GM21381 (cell line): ENCODE results near the gene SMTNL2.

Experiments
- ATAC-seq: cut with Tn5 transposase; IDR thresholded peaks from one replicate; pipeline ENCODE4 v1.9.1; 2021; ENCODE audit warnings: mild to moderate bottlenecking, moderate library complexity; ENCODE audit not compliant: unreplicated experiment

SMTNL2 gene

DNA sequence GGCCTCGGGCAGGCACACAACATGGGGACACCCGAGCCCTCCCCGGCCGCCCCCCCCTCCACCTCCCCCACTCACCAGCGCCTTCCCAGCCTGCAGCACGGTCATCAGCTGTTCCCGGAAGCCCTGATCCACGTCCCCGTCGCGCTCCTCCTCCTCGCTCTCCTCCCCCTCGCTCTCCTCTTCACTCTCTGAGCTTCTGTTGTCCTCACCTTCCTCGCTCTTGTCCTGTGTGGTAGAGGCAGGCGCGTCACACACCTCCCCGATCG is 39.4 kb upstream of the SMTNL2 start:
- no peak for ATAC-seq

DNA sequence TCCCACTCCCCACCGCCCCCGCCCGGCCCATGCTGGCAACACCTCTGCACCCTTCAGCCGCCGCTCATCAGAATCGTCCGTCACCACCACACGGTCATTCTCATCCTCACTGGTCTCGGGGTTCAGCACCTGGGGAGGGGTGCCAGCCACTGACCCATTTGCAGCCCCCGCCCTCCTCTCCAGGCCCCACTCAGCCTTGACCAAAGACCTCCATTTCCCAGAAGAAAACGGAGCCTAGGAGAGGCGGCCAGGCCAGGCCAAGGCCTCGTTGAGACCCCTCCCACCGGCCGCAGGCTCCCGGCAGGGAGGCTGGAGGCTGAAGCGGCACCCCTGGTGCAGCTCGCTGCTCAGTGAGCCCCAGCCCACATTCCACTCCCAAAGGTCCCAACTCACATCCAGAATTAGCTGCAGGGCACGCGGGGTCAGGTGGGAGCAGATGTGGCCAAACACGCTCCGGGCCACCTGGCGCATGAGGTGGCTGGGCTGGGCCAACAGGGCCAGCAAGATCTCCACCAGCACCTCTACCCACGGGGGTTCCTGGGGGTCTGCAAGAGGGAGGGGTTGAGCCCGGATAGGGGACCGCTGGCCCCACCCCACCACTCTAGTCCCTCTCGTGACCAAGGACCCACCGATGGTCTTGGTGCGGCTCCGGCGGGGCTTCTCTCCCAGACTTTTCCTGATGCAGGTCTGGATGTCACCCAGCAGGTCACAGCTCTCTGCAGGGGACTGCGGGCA is 38.9 kb upstream of the SMTNL2 start:
- ATAC-seq, result no peak

DNA sequence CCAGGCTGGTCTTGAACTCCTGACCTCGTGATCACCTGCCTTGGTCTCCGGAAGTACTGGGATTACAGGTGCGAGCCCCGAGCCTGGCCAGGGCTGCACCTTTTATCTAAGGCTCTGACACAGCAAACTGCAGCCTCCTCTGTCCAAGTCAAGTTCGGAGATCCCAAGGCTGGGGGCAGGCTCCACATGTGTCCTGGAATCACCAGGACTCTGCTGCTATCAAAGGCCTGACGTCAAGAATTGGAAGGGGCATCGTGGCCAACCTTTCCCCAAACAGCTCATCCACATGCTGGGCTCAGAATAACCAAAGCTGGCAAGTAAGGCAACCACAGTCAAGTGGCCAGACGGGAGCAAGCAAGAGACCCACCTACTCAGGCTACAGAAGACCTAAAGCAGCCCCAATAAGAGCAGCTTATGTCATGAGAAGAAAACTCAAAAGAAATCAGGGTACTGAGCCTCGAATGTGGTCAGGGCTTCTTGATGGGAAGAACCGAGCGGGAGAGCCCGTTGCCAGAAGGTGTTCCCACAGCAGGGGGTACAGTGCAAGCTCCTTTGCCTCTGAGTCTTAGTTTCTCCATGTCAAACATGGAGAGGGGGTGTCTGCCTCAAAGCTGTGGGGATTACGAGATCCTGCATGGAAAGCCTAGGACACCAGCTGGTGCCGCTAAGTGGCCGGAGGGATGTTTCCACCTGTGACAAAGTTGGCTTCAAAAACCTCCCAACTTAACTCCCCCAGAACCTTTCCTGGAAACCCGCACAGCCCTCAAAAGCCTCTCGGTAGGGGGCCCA is 37.0 kb upstream of the SMTNL2 start:
- no peak for ATAC-seq

DNA sequence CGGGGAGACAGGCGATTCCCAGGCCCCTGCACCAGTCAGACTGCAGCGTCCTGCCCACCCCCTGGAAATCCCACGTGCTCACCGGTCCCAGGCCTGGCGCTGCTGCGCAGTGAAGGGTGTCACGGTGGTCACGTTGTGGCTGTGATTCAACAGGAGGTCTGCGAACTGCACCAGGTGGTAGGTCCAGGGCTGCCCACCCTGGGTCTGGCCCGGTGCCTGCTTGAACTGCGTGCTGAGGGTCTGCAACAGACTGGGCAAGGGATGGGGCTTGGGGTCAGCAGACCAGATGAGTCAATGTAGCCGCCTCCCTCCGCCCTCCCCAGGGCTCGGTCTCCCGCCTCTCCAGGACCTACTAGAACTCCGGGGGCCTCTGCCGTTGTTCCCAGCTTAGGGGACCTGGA is 36.3 kb upstream of the SMTNL2 start:
- ATAC-seq, result no peak

DNA sequence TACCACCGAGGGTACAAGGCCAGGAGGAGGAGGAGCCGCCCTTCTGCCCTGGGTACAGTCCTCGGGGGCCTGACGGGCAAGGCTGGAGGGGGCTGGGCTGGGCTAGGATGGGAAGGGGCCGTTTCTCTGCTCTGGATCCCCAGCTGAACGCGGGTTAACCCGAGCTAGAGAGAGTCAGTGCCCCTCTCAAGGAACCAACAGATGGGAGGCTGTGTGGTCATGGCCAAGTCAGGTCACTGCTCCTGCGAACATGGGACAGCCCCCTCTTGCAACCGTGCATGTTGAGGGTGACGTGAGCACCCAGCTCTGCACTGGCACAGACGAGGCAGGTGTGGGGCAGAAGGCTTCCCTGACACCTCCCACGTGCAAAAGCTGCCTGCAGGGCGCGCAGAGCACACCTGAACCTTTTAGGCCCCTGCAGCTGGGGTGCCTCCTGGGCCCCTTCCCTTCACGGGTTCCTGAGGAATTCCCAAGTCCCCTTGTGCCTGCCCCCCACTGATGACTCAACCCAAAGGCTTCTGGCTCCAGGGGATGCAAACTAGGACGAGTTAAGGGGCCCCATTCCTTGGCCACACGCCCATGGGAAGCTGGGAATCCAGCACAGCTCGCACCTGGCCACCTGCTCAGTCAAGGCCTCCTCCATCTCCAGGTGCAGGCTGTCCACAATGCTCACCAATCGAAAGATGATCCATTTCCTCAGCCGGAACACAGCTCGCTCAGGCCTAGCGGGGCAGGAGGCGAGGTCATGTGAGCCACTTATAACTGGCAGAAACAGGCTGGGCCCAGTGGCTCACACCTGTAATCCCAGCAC is 35.4 kb upstream of the SMTNL2 start:
- ATAC-seq, result no peak

DNA sequence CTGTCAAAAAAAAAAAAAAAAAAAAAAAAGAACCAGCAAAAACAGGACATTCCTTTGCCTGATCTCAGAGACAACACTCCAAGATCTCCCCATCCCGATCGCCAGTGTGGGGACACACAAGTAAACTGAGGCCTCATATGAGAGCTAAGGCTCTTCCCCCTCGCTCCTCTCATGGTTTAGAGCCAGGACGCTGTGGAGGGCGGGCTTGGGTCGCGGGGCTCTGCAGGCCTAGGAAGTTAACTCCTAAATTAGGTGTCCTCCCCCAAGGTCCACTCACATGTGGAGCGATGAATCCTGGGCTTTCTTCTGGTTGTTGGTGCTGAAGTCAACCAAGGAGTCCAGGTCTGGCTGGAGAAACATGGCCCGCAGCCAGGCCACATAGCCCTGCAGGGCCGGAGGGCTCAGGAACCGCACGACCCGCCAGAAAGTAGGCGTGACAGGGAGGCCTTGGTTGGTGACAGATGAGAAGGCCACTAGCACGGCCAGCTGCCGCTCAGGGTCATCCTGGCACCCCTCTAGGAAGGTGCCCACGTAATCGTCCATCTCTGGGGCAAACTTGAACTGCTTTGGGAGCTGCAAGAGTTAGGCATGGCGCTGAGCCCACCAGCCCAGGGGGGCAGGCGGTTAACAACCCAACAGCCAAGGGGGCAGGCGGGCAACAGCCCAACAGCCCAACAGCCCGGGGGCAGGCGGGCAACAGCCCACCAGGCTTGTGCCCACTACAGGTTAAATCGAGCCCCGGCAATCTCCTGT is 34.4 kb upstream of the SMTNL2 start:
- no peak for ATAC-seq

DNA sequence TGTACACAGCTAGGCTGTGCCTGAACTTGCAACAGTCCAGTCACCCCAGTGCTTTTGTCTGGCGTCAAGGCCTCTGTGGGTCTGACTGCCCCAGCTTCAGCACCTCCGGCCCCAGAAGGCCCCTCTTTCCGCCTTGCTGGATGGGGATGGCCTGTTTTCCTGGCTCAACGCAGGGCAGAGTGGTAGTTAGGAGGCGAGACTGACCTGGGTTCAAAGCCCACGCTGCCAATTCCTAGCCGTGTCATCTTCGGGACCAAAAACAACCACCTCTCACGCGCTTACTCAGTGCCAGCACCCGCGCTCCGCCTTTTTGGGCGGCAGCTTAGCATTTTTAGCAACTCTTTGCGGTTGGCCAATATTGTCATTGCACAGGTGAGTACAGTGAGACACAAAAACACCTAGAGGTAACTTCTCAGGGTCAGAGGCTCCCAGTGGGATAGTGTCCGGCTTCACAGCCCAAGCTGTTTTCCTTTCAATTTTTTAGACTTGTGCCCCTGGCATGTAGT is 33.7 kb upstream of the SMTNL2 start:
- no peak for ATAC-seq

DNA sequence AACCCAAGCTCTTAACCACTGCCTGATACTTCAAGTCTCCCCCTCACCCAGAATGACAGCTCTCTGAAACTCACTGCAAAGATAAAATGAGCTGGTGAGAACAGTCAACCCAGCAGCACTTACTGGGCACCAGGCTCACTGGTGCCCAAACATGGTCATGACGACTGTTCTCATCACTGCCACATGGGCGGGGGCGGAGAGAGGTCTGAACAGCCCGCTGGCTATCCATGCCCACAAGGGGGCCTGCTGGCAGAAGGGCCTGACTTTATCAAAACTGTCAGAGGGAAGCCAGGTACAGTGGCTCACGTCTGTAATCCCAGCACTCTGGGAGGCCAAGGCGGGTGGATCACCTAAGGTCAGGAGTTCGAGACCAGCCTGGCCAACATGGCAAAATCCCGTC is 33.2 kb upstream of the SMTNL2 start:
- no peak for ATAC-seq

DNA sequence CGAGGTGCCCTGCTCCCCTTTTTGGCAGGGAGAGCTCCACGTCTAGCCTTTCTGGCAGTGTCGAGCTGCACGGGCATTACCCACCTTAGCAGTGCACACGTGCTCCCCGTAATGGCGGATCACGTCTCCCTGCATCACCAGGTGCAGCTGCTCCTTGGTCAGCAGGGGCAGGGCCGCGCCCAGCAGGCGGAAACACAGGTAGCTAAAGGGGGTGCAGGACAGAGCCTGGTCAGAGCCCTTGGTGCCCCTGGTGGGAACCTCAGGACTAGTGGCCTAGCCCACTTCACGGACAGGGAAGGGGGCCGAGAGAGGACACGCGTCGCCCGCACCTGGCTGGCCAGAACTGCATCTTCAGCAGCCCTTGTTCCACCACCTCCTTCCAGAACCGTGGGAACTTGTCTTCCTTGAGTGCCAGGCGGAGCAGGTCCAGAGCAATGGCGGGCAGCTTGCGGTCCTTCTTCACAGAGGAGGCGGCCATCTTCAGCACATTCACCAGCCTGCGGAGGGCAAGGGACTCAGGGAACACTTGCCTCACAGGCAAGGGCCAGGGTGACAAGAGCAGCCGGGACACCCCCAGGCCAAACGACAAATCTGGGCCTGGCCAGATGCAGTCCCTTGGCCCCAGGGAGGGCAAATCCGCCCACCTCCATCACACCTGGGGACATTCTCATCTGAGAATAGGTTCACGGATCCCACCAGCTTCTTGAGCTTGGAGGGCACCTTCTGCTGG is 32.4 kb upstream of the SMTNL2 start:
- ATAC-seq, result no peak

DNA sequence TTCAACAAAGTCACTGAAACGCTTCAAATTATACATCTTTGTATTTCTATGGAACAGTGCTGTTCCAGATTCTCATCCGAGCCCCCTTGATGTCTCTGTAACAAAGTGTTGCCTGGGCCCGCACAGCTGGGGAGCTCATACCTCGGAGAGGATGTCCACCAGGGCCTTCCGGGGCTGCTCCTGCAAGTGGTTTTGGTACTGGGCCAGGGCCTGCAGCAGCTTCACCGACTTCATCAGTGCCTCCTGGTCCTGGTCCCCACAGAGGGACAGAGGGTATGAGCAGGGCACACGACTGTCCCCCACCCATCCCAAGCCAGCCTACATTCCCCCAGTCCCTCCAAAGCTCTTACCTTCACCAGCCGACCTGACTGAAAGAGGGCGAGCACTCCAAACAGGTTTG is 30.7 kb upstream of the SMTNL2 start:
- no peak for ATAC-seq

DNA sequence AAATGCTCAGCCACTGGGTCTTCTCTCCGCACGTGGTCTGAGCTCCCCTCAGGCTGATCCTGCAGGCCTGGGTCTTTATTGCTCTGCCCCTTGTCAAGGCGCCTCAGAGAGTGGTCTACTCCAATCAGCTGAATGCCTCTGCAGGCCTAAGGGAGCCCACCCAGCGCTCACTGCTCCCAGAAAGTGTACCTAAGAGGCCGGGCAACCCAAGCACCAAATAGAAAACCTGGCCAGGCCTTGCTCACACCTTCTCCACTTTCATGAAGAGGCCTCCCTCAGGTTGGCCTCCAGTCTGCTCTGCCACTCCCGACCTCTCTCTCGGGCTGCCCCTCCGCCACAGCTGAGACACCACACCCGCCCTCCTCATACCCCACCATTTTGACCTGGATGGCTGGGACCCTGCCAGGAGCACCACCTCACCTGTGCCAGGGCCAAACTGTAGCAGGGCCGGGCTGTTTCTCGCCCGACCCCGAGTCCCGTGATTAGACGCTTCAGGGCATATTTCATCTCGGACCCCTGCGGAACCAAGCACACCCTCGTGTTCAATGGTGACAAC is 29.8 kb upstream of the SMTNL2 start:
- ATAC-seq, result peak; percentile 8

DNA sequence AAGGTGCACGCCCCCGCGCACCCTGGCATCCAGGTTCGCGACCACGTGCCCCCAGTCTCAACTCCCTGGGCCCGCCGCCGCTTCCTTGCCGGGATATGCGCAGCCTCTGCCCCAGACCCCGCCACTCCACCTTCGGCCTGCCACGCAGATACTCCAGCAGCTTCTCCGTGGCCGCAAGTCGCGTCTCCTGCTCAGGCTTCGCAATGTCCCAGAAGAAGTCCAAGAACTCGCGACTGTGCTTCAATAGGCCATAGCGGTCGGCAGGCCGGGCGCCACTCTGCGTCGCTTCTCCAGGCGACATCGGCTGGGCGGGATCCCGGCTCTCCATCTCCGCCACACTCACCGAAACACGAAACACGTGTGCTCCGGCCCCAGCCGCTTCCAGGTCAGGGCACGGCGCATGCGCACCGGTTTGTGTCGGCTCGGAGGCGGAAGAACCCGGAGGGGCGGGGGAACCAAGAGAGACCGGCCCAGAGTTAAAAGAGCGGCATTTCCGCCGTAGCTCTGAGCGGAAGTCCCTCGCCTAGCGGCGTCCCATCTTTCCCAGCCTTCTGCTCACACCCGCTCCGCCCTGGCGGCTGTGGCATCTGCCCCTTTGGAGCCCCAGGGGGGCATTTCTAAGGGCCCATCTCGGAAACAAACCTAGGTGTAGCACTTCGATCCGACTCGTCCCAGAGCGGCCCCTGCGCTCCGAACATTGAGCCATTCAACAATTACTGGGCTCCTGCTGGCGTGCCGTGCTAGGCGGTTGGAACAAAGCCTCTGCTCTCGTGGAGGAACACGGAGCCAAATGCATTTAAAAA is 29.1 kb upstream of the SMTNL2 start, which contains the start of gene MYBBP1A:
Gene MYBBP1A, minus strand, starts transcription at position 388 of the 803 bp plus-strand sequence. Its CDS starts 60 bp downstream, at position 328.
- peak; percentile 84 for ATAC-seq

DNA sequence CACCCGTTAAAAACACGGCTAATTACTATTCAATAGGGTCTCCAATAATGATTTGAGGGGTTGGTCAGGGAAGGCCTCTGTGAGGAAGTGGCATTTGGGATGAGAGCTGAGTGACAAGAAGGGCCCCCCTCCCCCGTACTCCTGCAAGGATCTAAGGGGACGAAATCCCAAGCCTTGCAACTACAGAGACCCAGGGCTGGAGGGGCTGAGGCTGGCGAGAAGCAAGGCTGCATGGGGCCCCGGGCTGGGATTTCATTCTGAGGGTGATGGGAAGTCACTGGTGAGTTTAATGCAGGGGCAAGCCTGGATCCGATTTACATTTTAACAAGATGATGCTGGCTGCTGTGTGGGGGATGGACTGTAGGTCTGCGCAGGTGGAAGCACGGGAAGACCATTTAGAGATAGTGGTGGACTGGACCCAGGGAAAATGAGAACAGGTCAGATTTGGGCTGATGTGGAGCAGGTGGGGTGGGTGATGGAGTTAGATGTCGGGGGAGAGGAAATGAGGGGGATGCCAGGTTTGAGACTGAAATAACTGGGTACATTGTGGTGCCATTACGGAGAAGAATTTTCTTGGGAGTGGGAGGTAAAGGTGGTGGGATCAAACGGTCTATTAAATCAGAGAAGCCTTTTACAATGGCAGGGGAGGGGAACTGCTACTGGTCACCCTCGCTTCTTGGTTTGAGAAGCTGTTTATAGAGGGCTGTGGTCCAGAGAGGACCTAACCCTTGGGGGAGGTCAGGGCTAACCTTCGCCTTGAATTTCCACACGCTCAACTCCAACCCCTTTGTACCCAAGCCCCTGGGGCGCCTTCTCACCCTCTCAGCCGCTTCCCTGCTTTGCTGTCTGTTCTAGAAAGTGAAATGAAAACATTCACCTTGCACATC is 28.2 kb upstream of the SMTNL2 start:
- ATAC-seq, result no peak

DNA sequence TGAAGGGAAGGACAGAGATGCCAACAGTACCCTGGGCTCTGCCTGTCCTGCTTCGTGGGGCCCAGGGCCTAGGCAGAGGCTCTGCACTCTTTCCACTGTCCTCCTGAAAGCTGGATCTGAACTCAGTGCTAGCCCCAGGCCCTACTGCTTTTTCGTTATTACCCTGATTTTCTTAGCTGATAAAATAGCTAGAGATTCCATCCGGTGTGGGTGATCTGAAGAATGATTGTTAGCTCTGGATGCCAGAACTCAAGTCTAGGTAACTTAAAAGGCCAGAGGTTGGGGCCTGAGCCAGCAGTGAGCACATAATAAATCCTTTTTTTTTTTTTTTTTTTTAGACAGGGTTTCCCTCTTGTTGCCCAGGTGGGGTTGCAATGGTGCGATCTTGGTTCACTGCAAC is 27.3 kb upstream of the SMTNL2 start:
- no peak for ATAC-seq

DNA sequence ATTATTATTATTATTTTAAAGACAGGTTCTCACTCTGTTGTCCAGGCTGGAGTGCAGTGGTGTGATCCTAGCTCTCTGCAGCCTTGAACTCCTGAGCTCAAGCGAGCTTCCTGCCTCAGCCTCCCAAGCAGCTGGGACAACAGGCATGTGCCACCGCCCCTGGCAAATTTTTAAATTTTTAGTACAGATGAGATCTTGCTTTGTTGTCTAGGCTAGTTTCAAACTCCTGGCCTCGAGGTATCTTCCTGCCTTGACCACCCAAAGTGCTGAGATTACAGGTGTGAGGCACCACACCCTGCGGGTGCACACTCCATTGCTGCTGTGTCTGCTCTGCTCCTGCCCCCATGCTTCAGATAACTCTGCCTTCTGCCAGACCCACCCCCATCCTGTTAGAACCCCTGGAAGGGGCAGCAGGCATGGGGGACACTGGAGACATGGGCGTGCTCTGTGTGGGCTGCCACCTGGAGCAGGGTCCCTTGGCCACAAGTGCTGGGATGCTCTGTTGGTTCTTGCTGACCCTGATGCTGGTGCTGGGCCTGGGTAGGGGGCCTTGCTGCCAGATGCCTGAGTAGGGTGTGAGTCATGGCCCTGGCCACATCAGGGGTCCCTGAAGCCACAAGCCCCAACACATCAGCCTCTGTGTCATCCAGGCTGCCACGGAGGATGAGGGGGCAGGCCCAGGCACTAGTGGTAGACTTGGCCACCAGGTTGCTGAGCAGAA is 26.5 kb upstream of the SMTNL2 start:
- no peak for ATAC-seq

DNA sequence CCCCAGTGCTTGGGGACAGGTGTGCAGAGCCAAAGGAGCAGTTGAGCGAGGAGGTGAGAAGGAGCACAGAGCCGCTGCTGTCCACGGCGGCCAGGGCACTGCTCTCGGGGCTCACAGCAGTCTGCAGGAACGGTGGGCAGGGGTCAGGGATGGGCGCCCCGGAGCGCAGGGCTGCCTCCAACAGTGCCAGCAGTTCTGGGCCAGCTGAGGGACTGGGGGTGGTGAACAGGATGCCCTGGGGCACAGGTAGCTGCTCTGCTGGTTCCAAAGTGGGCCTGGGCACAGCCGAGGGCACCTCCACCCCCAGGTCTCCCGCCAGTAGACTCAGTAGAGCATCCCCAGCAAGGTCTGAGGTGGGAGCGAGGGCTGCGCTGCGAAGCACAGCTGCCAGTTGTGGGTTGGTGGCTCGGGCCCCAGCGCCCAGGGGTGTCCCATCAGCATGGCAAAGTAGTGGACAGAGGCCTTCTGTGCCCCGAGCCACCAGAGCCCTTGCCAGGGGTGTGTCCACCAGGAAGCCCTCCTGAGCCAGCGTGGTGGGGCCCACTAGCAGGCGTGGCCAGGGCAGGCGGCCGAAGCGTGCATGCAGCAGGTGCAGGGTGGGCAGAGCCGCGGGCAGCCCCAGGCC is 25.9 kb upstream of the SMTNL2 start:
- ATAC-seq, result no peak
